BJ (cell line): ENCODE data around the gene BCAS1. TPM values are rescaled to one million over a fixed set of nuclear protein-coding genes. Genes with fewer than 3 reads are reported as not detected.

Experiments
- CTCF ChIA-PET: fragments of 350-600 bp; formaldehyde crosslinking; extraction: SDS; loops from one replicate; lab custom pipeline; 2021; ENCODE audit warnings: antibody characterized with exemption, inconsistent platforms; lab: Yijun Ruan, JAX
- POLR2A ChIA-PET: fragments of 300-600 bp; sonication (Branson Sonifier 250); formaldehyde crosslinking; extraction: SDS; loops from one replicate; lab custom pipeline; 2021; ENCODE audit warnings: antibody characterized with exemption; lab: Charles Lee
- DNase-seq: peaks from one replicate; pipeline ENCODE4 v3.0.0-alpha.2; 2011; ENCODE audit warnings: low read depth
- H3K27me3 ChIP-seq: 2 replicates; pipeline ENCODE4 v1.6.0; 2011; ENCODE audit warnings: low read length; ENCODE audit not compliant: control insufficient read depth, insufficient read depth
- H3K36me3 ChIP-seq: 2 replicates; pipeline ENCODE4 v1.5.1; 2011; ENCODE audit warnings: low read length; ENCODE audit not compliant: control insufficient read depth, insufficient read depth
- H3K4me3 ChIP-seq: 2 replicates; pipeline ENCODE4 v1.5.1; 2011; ENCODE audit warnings: low read depth, mild to moderate bottlenecking, control low read depth, low read length
- CTCF ChIP-seq: IDR thresholded peaks from 2 replicates; pipeline ENCODE4 v1.5.1; 2011; ENCODE audit warnings: low read depth, mild to moderate bottlenecking, control low read depth, inconsistent platforms, low read length, moderate library complexity; ENCODE audit not compliant: insufficient read depth
- polyA plus RNA-seq: library from polyadenylated mRNA; depleted of rRNA; stranded (reverse); fragments of >200 nt; gene quantifications from 2 replicates; pipeline ENCODE4 v1.2.3, GENCODE V29; 2011

The BCAS1 gene
- polyA plus RNA-seq, 1 experiment, result not detected

GRCh38 chr20:54067606-54068174 lies 2.7 kb downstream of the BCAS1 start:
- ChIA-PET CTCF (no interaction called here), POLR2A (no interaction called here)
- H3K36me3 ChIP-seq, result no peaks in the 10 kb centered on the region
- no peak overlapping the region for H3K4me3 ChIP-seq
- no peaks in the 10 kb centered on the region for H3K27me3 ChIP-seq
- DNase-seq, result no peak
- TF ChIP-seq CTCF, result no peak

GRCh38 chr20:54065601-54066038 lies 4.8 kb downstream of the BCAS1 start:
- POLR2A ChIA-PET, result no interaction called here
- Histone ChIP-seq H3K27me3 (no peaks in the 10 kb centered on the region), H3K4me3 (no peak overlapping the region), H3K36me3 (no peaks in the 10 kb centered on the region)
- TF ChIP-seq CTCF, result no peak
- CTCF ChIA-PET, result no interaction called here
- DNase-seq, result no peak

- DNase-seq, result no peak
- H3K36me3 ChIP-seq, result no peaks in the 10 kb centered on the region
- no peak for TF ChIP-seq CTCF
- ChIA-PET CTCF (no interaction called here), POLR2A (no interaction called here)
- no peak overlapping the region for H3K4me3 ChIP-seq
- no peaks in the 10 kb centered on the region for H3K27me3 ChIP-seq
These were observed 5.5 kb downstream of the BCAS1 start for GRCh38 chr20:54064939-54065338.

- Histone ChIP-seq H3K36me3 (no peaks in the 10 kb centered on the region), H3K4me3 (no peak overlapping the region), H3K27me3 (no peaks in the 10 kb centered on the region)
- no peak for TF ChIP-seq CTCF
- ChIA-PET POLR2A (no interaction called here), CTCF (interaction anchor here (1.1 to 3.7 kb wide), 3 partner anchors 9 to 125 kb away, joined by 3 to 26 read pairs (median 11); no protein-coding TSS in a partner anchor)
- no peak for DNase-seq
These were observed 6.3 kb downstream of the BCAS1 start for GRCh38 chr20:54063992-54064676.

- DNase-seq, result no peak
- no peaks in the 10 kb centered on the region for H3K36me3 ChIP-seq
- ChIA-PET CTCF (interaction anchor here (0.5 to 3.7 kb wide), 10 partner anchors 9 to 197 kb away, joined by 3 to 26 read pairs (median 3); no protein-coding TSS in a partner anchor), POLR2A (no interaction called here)
- H3K4me3 ChIP-seq, result no peak overlapping the region
- no peak for TF ChIP-seq CTCF
- no peaks in the 10 kb centered on the region for H3K27me3 ChIP-seq
These were observed 6.8 kb downstream of the BCAS1 start for GRCh38 chr20:54063580-54063979.
